CD14-positive monocyte (primary cell): Measurements from ENCODE around the gene PNPLA7. TPM values are rescaled to one million over a fixed set of nuclear protein-coding genes. Genes with fewer than 3 reads are reported as not detected.

ENCODE experiments used
- DNase-seq, 3 donors: peaks; one replicate each; pipeline ENCODE4 v3.0.0-alpha.2; 2011 to 2022
- H2AFZ ChIP-seq: 2 replicates; pipeline ENCODE4 v1.6.0; 2012; ENCODE audit warnings: mild to moderate bottlenecking, low read depth, low read length, inconsistent platforms; ENCODE audit not compliant: insufficient read depth, poor library complexity, severe bottlenecking
- H3K27ac ChIP-seq, 2 donors: 1 replicate in 1 of 2; 2 replicates in 1 of 2; pipeline ENCODE4 v1.5.1; 2012 to 2013; ENCODE audit warnings: low read length in 2 of 2, control low read depth in 1 of 2, inconsistent platforms in 1 of 2, low read depth in 1 of 2, mild to moderate bottlenecking in 1 of 2
- H3K27me3 ChIP-seq, 2 donors: one replicate each; pipeline versions ENCODE4 v1.6.0 to v1.6.1; 2011 to 2013; ENCODE audit warnings: low read length in 2 of 2; ENCODE audit not compliant: control insufficient read depth in 2 of 2, insufficient read depth in 2 of 2
- H3K36me3 ChIP-seq, 2 donors: replicated peaks in 1 of 2; 1 replicate in 1 of 2; 2 replicates in 1 of 2; pipeline versions ENCODE4 v1.5.1 to v1.6.1; 2012 to 2013; ENCODE audit warnings: low read length in 2 of 2, control low read depth in 1 of 2, inconsistent platforms in 1 of 2, mild to moderate bottlenecking in 1 of 2; ENCODE audit not compliant: insufficient read depth in 2 of 2, control insufficient read depth in 1 of 2
- H3K4me1 ChIP-seq, 2 donors: 1 replicate in 1 of 2; 2 replicates in 1 of 2; pipeline versions ENCODE4 v1.5.1 to v1.6.1; 2012 to 2013; ENCODE audit warnings: low read length in 2 of 2, control low read depth in 1 of 2, inconsistent platforms in 1 of 2, mild to moderate bottlenecking in 1 of 2, moderate library complexity in 1 of 2; ENCODE audit not compliant: insufficient read depth in 2 of 2, control insufficient read depth in 1 of 2
- H3K4me2 ChIP-seq: replicated peaks from 2 replicates; pipeline ENCODE3; 2012; ENCODE audit warnings: low read length, moderate library complexity, mild to moderate bottlenecking; ENCODE audit not compliant: poor library complexity, severe bottlenecking; ENCODE audit errors: extremely low read depth
- H3K4me3 ChIP-seq, 3 experiments: fragments of 200-600 bp in 1 of 3; sonication (generic) in 1 of 3; replicated peaks in 1 of 3; 1 replicate in 2 of 3; 2 replicates in 1 of 3; pipeline ENCODE4 v1.5.1; 2011 to 2013; ENCODE audit warnings: low read length in 3 of 3, mild to moderate bottlenecking in 3 of 3, control low read depth in 2 of 3, low read depth in 2 of 3, inconsistent platforms in 1 of 3, moderate library complexity in 1 of 3
- H3K79me2 ChIP-seq: 2 replicates; pipeline ENCODE4 v1.6.0; 2012; ENCODE audit warnings: mild to moderate bottlenecking, control low read depth, inconsistent platforms, low read length, moderate library complexity; ENCODE audit not compliant: insufficient read depth
- H3K9ac ChIP-seq: 2 replicates; pipeline ENCODE4 v1.6.0; 2017; ENCODE audit warnings: low read length, mild to moderate bottlenecking; ENCODE audit not compliant: insufficient read depth, poor library complexity, severe bottlenecking
- H3K9me3 ChIP-seq, 2 donors: replicated peaks in 1 of 2; 1 replicate in 1 of 2; 2 replicates in 1 of 2; pipeline versions ENCODE4 v1.5.1 to v1.6.1; 2012 to 2013; ENCODE audit warnings: low read length in 2 of 2, control low read depth in 1 of 2; ENCODE audit not compliant: control insufficient read depth in 1 of 2, insufficient read depth in 1 of 2
- H4K20me1 ChIP-seq: 2 replicates; pipeline ENCODE4 v1.6.0; 2012; ENCODE audit warnings: mild to moderate bottlenecking, low read length, control low read depth, moderate library complexity; ENCODE audit not compliant: insufficient read depth
- H3K27ac Mint-ChIP-seq, 7 donors: one replicate each; pipeline ENCODE4 v1.8.0; 2020; ENCODE audit warnings: mild to moderate bottlenecking in 7 of 7, mixed read lengths in 7 of 7, moderate library complexity in 6 of 7, inconsistent platforms in 2 of 7
- H3K27me3 Mint-ChIP-seq, 3 donors: one replicate each; pipeline ENCODE4 v1.8.0; 2021 to 2022; ENCODE audit warnings: low read depth in 3 of 3, mild to moderate bottlenecking in 3 of 3, mixed read lengths in 3 of 3, moderate library complexity in 3 of 3, inconsistent platforms in 1 of 3
- H3K36me3 Mint-ChIP-seq, 2 donors: one replicate each; pipeline ENCODE4 v1.8.0; 2020; ENCODE audit warnings: mixed read lengths in 2 of 2, inconsistent platforms in 1 of 2, mild to moderate bottlenecking in 1 of 2
- H3K4me1 Mint-ChIP-seq: one replicate; pipeline ENCODE4 v1.8.0; 2020; ENCODE audit warnings: mild to moderate bottlenecking, mixed read lengths
- H3K4me3 Mint-ChIP-seq, 2 donors: one replicate each; pipeline ENCODE4 v1.8.0; 2020; ENCODE audit warnings: mild to moderate bottlenecking in 2 of 2, mixed read lengths in 2 of 2, moderate library complexity in 1 of 2
- H3K9me3 Mint-ChIP-seq, 7 donors: one replicate each; pipeline ENCODE4 v1.8.0; 2020 to 2022; ENCODE audit warnings: mixed read lengths in 7 of 7, mild to moderate bottlenecking in 6 of 7, moderate library complexity in 6 of 7, inconsistent platforms in 2 of 7
- WGBS: methylation state at CpG from one replicate; pipeline ENCODE4 v1.1.5; 2013; ENCODE audit warnings: missing lambda C conversion rate; ENCODE audit not compliant: insufficient coverage; 5-methylcytosine and 5-hydroxymethylcytosine counted together
- intact Hi-C, 2 donors: fragments of 100-400 bp; cut with micrococcal nuclease; formaldehyde crosslinking; loops; one replicate each; pipeline versions ENCODE4 v1.15.0 to v1.15.1; 2023
- polyA plus RNA-seq, 3 donors: library from polyadenylated mRNA; depleted of rRNA in 1 of 3; unstranded in 2 of 3; stranded (reverse) in 1 of 3; fragments of 300-500 nt in 2 of 3; fragments of >200 nt in 1 of 3; fragmentation: Illumina TruSeq in 2 of 3; gene quantifications; 1 replicate in 2 of 3; 2 replicates in 1 of 3; pipeline ENCODE4 v1.2.3, GENCODE V29; 2012 to 2021
- TF ChIP-seq, protein P1 (sequence below): fragments of 200-600 bp; IDR thresholded peaks from one replicate; pipeline ENCODE4 v1.8.0; 2022; ENCODE audit warnings: antibody characterized with exemption, mild to moderate bottlenecking

The PNPLA7 gene
- polyA plus RNA-seq, 3 donors: 0.10 to 1.1 (median 0.14) TPM

DNA sequence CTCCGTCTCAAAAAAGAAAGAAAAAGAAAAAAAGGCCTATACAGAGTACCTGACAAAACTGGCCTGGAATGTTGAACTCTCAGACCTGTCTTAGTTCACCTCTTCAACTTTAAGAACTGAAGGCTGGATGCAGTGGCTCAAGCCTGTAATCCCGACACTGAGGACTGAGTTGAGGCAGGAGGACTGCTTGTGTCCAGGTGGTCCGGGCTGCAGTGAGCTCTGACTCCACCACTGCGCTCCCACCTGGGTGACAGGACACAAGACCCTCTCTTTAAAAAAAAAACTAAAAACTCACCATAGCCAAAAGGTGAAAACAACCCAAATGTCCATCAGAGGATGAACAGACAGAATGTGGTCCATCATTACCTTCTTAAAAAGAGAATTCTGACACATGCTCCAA is 7.9 kb upstream of the PNPLA7 start:
- intact Hi-C loops: loop anchor here in 1 of 2 donors (10.0 kb wide), 1 partner anchor 47 kb away; the partner anchor contains the start of gene ARRDC1
- Histone ChIP-seq H3K79me2 (no peaks in the 10 kb centered on the region), H4K20me1 (peaks cover 4% of the 10 kb centered on the region), H3K27me3 (no peaks in the 10 kb centered on the region), H3K36me3 (peaks cover 49 to 67% of the 10 kb centered on the region in 2 donors), H3K9ac (no peak overlapping the region), H3K9me3 (no peaks in the 10 kb centered on the region), H3K4me3 (no peak overlapping the region), H3K4me1 (no peaks in the 10 kb centered on the region), H3K4me2 (no peak overlapping the region), H2AFZ (no peak overlapping the region), H3K27ac (no peak overlapping the region)
- DNase-seq: no peak
- H3K9me3 Mint-ChIP-seq: peaks cover 0 to 5% (median 2%) of the 10 kb centered on the region in 7 donors
- WGBS: no CpG with 5 or more reads among the region's 4 CpGs
- no peak overlapping the region for H3K27ac Mint-ChIP-seq
- no peaks in the 10 kb centered on the region for H3K4me1 Mint-ChIP-seq
- no peak overlapping the region for H3K4me3 Mint-ChIP-seq
- H3K27me3 Mint-ChIP-seq: peaks cover 0 to 4% (median 0%) of the 10 kb centered on the region in 3 donors
- TF ChIP-seq, protein P1, sequence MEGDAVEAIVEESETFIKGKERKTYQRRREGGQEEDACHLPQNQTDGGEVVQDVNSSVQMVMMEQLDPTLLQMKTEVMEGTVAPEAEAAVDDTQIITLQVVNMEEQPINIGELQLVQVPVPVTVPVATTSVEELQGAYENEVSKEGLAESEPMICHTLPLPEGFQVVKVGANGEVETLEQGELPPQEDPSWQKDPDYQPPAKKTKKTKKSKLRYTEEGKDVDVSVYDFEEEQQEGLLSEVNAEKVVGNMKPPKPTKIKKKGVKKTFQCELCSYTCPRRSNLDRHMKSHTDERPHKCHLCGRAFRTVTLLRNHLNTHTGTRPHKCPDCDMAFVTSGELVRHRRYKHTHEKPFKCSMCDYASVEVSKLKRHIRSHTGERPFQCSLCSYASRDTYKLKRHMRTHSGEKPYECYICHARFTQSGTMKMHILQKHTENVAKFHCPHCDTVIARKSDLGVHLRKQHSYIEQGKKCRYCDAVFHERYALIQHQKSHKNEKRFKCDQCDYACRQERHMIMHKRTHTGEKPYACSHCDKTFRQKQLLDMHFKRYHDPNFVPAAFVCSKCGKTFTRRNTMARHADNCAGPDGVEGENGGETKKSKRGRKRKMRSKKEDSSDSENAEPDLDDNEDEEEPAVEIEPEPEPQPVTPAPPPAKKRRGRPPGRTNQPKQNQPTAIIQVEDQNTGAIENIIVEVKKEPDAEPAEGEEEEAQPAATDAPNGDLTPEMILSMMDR: no peak
- H3K36me3 Mint-ChIP-seq: peaks cover 49 to 87% of the 10 kb centered on the region in 2 donors

- Histone ChIP-seq H3K9ac (no peak overlapping the region), H3K4me1 (peaks cover 6 to 12% of the 10 kb centered on the region in 2 donors), H2AFZ (no peak overlapping the region), H3K79me2 (peaks cover 7% of the 10 kb centered on the region), H3K36me3 (peaks cover 38 to 49% of the 10 kb centered on the region in 2 donors), H3K4me3 (no peak overlapping the region), H3K9me3 (no peaks in the 10 kb centered on the region), H3K4me2 (no peak overlapping the region), H4K20me1 (peaks cover 11% of the 10 kb centered on the region), H3K27me3 (no peaks in the 10 kb centered on the region), H3K27ac (no peak overlapping the region)
- Mint-ChIP-seq H3K36me3 (peaks cover 35 to 68% of the 10 kb centered on the region in 2 donors), H3K9me3 (peaks cover 0 to 5% (median under 1%) of the 10 kb centered on the region in 7 donors), H3K4me3 (no peak overlapping the region), H3K27me3 (peaks cover 0 to 1% (median 0%) of the 10 kb centered on the region in 3 donors), H3K27ac (peak overlapping the region in 1 of 7 donors; percentile 20), H3K4me1 (peaks cover 6% of the 10 kb centered on the region)
- intact Hi-C loops: loop anchor here in 1 of 2 donors (10.0 kb wide), 1 partner anchor 49 kb away; the partner anchor contains the start of gene ARRDC1
- DNase-seq: no peak
- TF ChIP-seq, protein P1: no peak
- 93% methylated on average over 21 of the region's 24 CpGs for WGBS
Observed at GRCh38 chr9:137556069-137556838, 6.1 kb upstream of the PNPLA7 start.
